Adrenal gland (tissue), 5 donors: ENCODE measurements around the gene LAMB1.

Experiments
- POLR2A ChIP-seq, 2 donors: fragments of 450-650 bp; IDR thresholded peaks; one replicate each; pipeline ENCODE4 v1.6.1; 2017; ENCODE audit warnings: antibody characterized with exemption in 2 of 2, mild to moderate bottlenecking in 2 of 2, moderate library complexity in 1 of 2
- TF ChIP-seq, protein P1 (sequence below), 6 experiments: fragments of 450-650 bp in 4 of 6; fragments of 200-600 bp in 2 of 6; sonication (generic) in 1 of 6; IDR thresholded peaks; 1 replicate in 5 of 6; 2 replicates in 1 of 6; pipeline versions ENCODE4 v1.5.1 to v1.8.0; 2016 to 2021; ENCODE audit warnings: antibody characterized with exemption in 6 of 6, mild to moderate bottlenecking in 2 of 6, moderate library complexity in 1 of 6
- donor health status: DM: no; HTN: no; CAD: no.

DNA sequence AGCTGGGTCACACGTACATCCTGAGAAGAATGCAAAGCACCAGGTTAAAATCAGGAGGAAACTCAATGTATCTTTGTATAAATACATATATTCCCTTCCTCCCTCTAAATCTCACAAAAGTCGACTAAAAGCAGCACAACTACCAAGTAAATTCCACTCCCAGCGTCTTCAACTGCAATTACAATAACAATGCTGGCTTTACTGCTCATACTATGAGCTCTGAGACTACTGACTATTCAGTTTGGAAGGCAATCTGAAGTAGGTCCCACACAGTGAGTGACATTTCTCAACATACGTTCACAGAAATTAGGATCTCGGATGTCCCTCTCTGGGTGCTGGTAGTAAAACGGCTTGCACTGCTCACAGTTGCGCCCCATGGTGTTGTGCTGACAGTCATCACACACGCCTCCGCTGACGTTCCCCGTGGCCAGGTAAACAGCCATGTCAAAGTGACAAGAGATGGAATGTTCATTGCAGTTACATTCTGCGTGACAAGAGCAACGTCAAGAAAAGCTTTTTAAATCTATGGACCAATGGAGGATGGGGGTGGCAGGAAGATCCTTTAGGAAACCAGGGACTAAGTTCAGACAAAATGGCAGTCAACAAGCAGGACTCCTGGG lies 27.5 kb downstream of the LAMB1 start:
- TF ChIP-seq, protein P1, sequence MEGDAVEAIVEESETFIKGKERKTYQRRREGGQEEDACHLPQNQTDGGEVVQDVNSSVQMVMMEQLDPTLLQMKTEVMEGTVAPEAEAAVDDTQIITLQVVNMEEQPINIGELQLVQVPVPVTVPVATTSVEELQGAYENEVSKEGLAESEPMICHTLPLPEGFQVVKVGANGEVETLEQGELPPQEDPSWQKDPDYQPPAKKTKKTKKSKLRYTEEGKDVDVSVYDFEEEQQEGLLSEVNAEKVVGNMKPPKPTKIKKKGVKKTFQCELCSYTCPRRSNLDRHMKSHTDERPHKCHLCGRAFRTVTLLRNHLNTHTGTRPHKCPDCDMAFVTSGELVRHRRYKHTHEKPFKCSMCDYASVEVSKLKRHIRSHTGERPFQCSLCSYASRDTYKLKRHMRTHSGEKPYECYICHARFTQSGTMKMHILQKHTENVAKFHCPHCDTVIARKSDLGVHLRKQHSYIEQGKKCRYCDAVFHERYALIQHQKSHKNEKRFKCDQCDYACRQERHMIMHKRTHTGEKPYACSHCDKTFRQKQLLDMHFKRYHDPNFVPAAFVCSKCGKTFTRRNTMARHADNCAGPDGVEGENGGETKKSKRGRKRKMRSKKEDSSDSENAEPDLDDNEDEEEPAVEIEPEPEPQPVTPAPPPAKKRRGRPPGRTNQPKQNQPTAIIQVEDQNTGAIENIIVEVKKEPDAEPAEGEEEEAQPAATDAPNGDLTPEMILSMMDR (IDR thresholded peaks at IDR 0.05) = no peak
- TF ChIP-seq POLR2A (IDR thresholded peaks at IDR 0.05) = no peak
